Fibroblast of the aortic adventitia (primary cell): ENCODE data around the gene SMARCC2. TPM values are rescaled to one million over a fixed set of nuclear protein-coding genes. Genes with fewer than 3 reads are reported as not detected.

Experiments used
- DNase-seq: peaks from one replicate; pipeline ENCODE4 v3.0.0-alpha.2; 2010; ENCODE audit warnings: low read depth
- H3K4me3 ChIP-seq: 2 replicates; pipeline ENCODE4 v1.5.1; 2011; ENCODE audit warnings: low read depth, mild to moderate bottlenecking, control low read depth, low read length, moderate library complexity
- total RNA-seq: library from RNA; depleted of rRNA; stranded (reverse); fragments of >200 nt; gene quantifications from 2 replicates; pipeline ENCODE4 v1.2.3, GENCODE V29; 2012; ENCODE audit warnings: low replicate concordance
- TF ChIP-seq, protein P1 (sequence below): IDR thresholded peaks from 2 replicates; pipeline ENCODE4 v1.5.1; 2011; ENCODE audit warnings: mild to moderate bottlenecking, low read length, control low read depth, inconsistent platforms; ENCODE audit not compliant: insufficient read depth

SMARCC2 gene
- total RNA-seq, 1 donor, result 69.4 TPM

DNA sequence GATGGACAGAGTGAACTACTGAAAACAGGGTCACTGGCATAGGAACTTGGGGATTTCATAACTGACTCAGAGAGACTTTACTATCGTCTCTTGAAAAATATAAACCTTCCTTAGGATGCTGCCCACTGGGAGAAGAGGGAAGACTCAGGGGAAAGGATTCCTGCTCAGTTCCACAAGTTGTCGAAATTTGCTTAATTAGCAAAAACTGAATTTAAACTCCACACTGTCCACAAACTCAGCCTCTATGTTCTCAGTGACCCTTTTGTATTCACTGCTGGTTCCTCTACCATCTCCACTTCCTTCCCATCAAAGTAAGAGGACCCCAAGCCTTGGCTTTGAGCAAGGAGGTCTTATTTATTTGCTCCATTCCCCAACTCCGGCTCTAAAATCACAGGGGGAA is 44.1 kb downstream of the SMARCC2 start:
- no peak for DNase-seq
- no peak overlapping the region for H3K4me3 ChIP-seq
- TF ChIP-seq, protein P1, sequence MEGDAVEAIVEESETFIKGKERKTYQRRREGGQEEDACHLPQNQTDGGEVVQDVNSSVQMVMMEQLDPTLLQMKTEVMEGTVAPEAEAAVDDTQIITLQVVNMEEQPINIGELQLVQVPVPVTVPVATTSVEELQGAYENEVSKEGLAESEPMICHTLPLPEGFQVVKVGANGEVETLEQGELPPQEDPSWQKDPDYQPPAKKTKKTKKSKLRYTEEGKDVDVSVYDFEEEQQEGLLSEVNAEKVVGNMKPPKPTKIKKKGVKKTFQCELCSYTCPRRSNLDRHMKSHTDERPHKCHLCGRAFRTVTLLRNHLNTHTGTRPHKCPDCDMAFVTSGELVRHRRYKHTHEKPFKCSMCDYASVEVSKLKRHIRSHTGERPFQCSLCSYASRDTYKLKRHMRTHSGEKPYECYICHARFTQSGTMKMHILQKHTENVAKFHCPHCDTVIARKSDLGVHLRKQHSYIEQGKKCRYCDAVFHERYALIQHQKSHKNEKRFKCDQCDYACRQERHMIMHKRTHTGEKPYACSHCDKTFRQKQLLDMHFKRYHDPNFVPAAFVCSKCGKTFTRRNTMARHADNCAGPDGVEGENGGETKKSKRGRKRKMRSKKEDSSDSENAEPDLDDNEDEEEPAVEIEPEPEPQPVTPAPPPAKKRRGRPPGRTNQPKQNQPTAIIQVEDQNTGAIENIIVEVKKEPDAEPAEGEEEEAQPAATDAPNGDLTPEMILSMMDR, result no peak

DNA sequence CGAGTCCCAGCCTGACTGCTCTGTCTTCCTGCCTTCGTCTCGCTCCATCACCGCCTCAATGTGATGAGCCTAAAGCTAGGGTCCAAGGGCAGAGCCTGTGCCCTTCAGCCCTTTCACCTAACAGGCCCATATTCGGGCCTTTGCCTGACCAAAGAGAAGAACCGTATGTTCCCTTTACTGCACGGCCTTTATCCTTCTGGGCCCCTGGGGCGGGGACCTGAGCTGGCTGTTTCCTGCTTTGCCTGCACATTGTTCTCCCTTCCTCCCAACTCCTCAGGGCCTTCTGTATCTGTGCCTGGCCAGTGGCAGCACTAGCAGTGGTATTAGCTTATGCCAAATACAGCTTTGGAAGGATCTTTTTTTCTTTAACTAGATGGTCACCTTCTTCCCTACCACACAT is 45.4 kb downstream of the SMARCC2 start:
- H3K4me3 ChIP-seq, result no peak overlapping the region
- no peak for DNase-seq
- TF ChIP-seq, protein P1, result no peak

DNA sequence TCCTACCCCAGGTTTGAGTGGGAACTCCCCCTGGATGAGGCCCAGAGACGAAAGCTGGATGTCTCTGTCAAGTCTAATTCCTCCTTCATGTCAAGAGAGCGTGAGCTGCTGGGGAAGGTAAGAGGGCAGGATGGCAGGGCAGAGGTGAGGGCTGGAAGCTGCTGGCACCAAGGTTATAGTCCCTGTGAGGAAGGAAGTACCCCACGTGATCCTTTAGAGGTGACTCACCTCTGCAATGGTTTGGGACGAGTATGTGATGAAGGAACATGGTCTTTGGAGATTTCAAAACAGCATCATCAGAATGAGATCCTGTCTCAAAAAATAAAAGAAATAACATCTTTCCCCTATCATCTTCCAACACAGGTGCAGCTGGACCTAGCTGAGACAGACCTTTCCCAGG is 46.1 kb downstream of the SMARCC2 start:
- no peak for DNase-seq
- no peak overlapping the region for H3K4me3 ChIP-seq
- TF ChIP-seq, protein P1, result no peak

DNA sequence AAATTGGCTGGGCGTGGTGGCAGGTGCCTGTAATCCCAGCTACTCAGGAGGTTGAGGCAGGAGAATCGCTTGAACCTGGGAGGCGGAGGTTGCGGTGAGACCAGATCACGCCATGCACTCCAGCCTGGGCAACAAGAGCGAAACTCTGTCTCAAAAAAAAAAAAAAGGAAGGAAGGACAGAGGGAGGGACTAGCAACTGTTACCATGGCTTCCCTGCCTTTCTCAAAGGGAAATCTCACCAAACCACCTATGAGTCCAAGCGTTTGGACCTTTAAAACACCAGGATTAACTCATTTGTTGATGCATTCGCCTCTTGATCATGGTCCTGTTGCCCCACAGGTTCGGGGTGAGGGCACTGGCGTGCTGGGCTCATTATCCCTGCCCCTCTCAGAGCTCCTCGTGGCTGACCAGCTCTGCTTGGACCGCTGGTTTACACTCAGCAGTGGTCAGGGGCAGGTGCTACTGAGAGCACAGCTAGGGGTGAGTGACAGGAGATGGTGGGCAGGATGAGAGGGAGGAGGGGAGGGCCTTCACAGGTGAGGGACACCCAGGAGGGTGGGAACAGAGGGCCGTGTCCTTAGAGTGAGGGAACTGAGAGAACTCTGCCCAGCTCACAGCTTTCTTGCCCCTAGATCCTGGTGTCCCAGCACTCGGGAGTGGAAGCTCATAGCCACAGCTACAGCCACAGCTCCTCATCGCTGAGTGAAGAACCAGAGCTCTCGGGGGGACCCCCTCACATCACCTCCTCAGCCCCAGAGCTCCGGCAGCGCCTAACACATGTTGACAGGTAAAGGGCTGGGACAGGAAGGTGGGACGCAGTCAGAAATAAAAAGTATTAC is 47.1 kb downstream of the SMARCC2 start:
- TF ChIP-seq, protein P1, result no peak
- H3K4me3 ChIP-seq, result no peak overlapping the region
- DNase-seq, result no peak

DNA sequence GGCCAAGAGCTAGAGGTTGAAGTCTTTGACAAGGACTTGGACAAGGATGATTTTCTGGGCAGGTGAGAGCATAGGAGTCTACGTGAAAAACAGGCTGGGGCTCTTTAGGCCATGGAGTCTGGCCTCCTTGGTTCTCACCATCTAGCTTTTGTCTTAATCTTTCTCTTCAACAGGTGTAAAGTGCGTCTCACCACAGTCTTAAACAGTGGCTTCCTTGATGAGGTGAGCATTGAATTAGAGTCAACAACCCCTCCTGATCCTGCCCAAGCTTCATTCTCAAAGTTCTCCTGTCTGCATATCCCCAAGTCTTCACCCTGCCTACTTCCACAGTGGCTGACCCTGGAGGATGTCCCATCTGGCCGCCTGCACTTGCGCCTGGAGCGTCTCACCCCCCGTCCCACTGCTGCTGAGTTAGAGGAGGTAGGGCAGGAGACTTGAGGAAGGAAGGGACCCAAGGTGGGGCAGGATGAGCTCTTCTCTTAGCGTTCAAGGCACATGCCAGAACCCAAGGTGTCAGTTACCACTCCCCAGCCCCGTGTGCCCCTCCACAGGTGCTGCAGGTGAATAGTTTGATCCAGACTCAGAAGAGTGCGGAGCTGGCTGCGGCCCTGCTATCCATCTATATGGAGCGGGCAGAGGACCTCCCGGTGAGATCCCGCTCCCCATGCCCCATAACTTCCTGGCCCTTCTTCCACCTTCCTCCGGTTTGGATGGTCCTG is 51.3 kb downstream of the SMARCC2 start:
- TF ChIP-seq, protein P1, result no peak
- H3K4me3 ChIP-seq, result no peak overlapping the region
- no peak for DNase-seq

DNA sequence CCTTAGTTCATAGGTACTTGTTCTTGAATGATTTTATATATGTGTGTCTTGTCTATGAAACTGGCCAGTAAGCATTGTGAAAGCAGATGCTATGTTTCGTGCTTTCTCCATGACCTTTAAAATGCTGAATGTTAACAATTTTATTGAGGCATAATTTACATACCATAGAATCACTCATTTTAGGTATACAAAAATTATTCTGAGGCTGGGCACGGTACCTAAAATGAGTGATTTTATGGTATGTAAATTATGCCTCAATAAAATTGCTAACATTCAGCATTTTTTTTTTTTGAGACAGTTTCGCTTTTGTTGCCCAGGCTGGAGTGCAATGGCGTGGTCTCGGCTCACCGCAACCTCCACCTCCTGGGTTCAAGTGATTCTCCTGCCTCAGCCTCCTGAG is 54.4 kb downstream of the SMARCC2 start:
- no peak overlapping the region for H3K4me3 ChIP-seq
- no peak for DNase-seq
- TF ChIP-seq, protein P1, result no peak
